GM13977 (cell line): Measurements from ENCODE around the gene SSTR4.

Experiments
- DNase-seq: peaks from one replicate; pipeline ENCODE4 v3.0.0; 2012; ENCODE audit warnings: low spot score
- CTCF ChIP-seq: IDR thresholded peaks from 2 replicates; pipeline ENCODE4 v1.5.1; 2012; ENCODE audit warnings: mild to moderate bottlenecking, control low read depth; ENCODE audit not compliant: insufficient read depth; ENCODE audit errors: extremely low read depth, missing control alignments
- in situ Hi-C: fragments of 300-500 bp; cut with MboI; formaldehyde crosslinking; loops from one replicate; pipeline ENCODE4 v1.12.0; 2022; ENCODE audit warnings: low sequenced_read_pairs, low pct_unique_long_range_greater_than_20kb, mixed read lengths, inconsistent platforms; ENCODE audit not compliant: unreplicated experiment

Gene SSTR4

GRCh38 chr20:23080521-23080920 is 45.4 kb downstream of the SSTR4 start:
- in situ Hi-C loops = no loop called here
- DNase-seq = no peak
- no peak for TF ChIP-seq CTCF

GRCh38 chr20:23081263-23081819 is 46.2 kb downstream of the SSTR4 start:
- DNase-seq = no peak
- in situ Hi-C loops = no loop called here
- TF ChIP-seq CTCF = no peak

- TF ChIP-seq CTCF = no peak
- in situ Hi-C loops = no loop called here
- no peak for DNase-seq
These were observed 47.9 kb downstream of the SSTR4 start for GRCh38 chr20:23082846-23083552.

GRCh38 chr20:23083553-23084220 is 48.6 kb downstream of the SSTR4 start:
- DNase-seq = no peak
- in situ Hi-C loops = no loop called here
- TF ChIP-seq CTCF = no peak

GRCh38 chr20:23084282-23084844 is 49.3 kb downstream of the SSTR4 start:
- no peak for TF ChIP-seq CTCF
- in situ Hi-C loops = no loop called here
- DNase-seq = no peak

GRCh38 chr20:23084845-23085365 is 49.8 kb downstream of the SSTR4 start:
- no peak for DNase-seq
- in situ Hi-C loops = no loop called here
- no peak for TF ChIP-seq CTCF
